OCI-LY7 (cell line): ENCODE results near the gene MTCP1. TPM values are rescaled to one million over a fixed set of nuclear protein-coding genes. Genes with fewer than 3 reads are reported as not detected.

Experiments
- BruUV-seq: library from RNA; stranded (reverse); fragments of 400-500 nt; replicated peaks from 2 replicates; lab custom pipeline; 2021; lab: Mats Ljungman, UMichigan
- CTCF ChIA-PET: fragments of 300-600 bp; sonication (Branson Sonifier 250); formaldehyde crosslinking; loops from one replicate; lab custom pipeline; 2022; ENCODE audit warnings: antibody characterized with exemption; ENCODE audit not compliant: unreplicated experiment; lab: Charles Lee
- POLR2A ChIA-PET: fragments of 300-600 bp; sonication (Branson Sonifier 250); formaldehyde crosslinking; loops from one replicate; lab custom pipeline; 2022; ENCODE audit warnings: antibody characterized with exemption; lab: Charles Lee
- DNase-seq: peaks from one replicate; pipeline ENCODE4 v3.0.0-alpha.2; 2015; ENCODE audit warnings: low spot score
- H2AFZ ChIP-seq: fragments of 200-600 bp; sonication (generic), shearing (Covaris generic); 2 replicates; pipeline ENCODE4 v1.6.1; 2014; ENCODE audit warnings: mild to moderate bottlenecking, antibody characterized with exemption, low read length, moderate library complexity
- H3K27ac ChIP-seq: fragments of 200-600 bp; sonication (generic); 2 replicates; pipeline ENCODE4 v1.5.1; 2014; ENCODE audit warnings: mixed run types, low read depth, mild to moderate bottlenecking, moderate library complexity, low read length, inconsistent platforms; ENCODE audit not compliant: poor library complexity, severe bottlenecking
- H3K36me3 ChIP-seq: fragments of 200-600 bp; sonication (generic); 2 replicates; pipeline ENCODE4 v1.6.1; 2014; ENCODE audit warnings: mild to moderate bottlenecking, antibody characterized with exemption, low read length, moderate library complexity, mixed read lengths; ENCODE audit not compliant: insufficient read depth
- H3K4me1 ChIP-seq: fragments of 200-600 bp; sonication (generic); 2 replicates; pipeline ENCODE4 v1.5.1; 2014; ENCODE audit warnings: mild to moderate bottlenecking, low read length; ENCODE audit not compliant: insufficient read depth, poor library complexity, severe bottlenecking
- H3K4me2 ChIP-seq: fragments of 200-600 bp; sonication (generic); 2 replicates; pipeline ENCODE4 v1.6.1; 2014; ENCODE audit warnings: mild to moderate bottlenecking, low read length
- H3K4me3 ChIP-seq: fragments of 200-600 bp; sonication (generic); 2 replicates; pipeline ENCODE4 v1.5.1; 2014; ENCODE audit warnings: mild to moderate bottlenecking, low read depth, low read length; ENCODE audit not compliant: poor library complexity, severe bottlenecking
- H3K79me2 ChIP-seq: fragments of 200-600 bp; sonication (generic); 2 replicates; pipeline ENCODE4 v1.6.1; 2016; ENCODE audit warnings: low read depth, mild to moderate bottlenecking, low read length, moderate library complexity, mixed read lengths; ENCODE audit not compliant: insufficient read depth
- H3K9me2 ChIP-seq: fragments of 200-600 bp; sonication (generic); 2 replicates; pipeline ENCODE4 v1.6.1; 2016; ENCODE audit warnings: mild to moderate bottlenecking, low read length, mixed read lengths; ENCODE audit not compliant: insufficient read depth
- H3K9me3 ChIP-seq: fragments of 200-600 bp; sonication (generic); 2 replicates; pipeline ENCODE4 v1.6.1; 2014; ENCODE audit warnings: mild to moderate bottlenecking, mixed run types, low read length, mixed read lengths
- H4K20me1 ChIP-seq: fragments of 200-600 bp; sonication (generic); 2 replicates; pipeline ENCODE4 v1.6.1; 2014; ENCODE audit warnings: mild to moderate bottlenecking, antibody characterized with exemption, low read length, moderate library complexity, mixed read lengths; ENCODE audit not compliant: insufficient read depth
- CTCF ChIP-seq: fragments of 200-600 bp; sonication (generic); conservative IDR thresholded peaks from 2 replicates; pipeline ENCODE4 v1.5.1; 2014; ENCODE audit warnings: mild to moderate bottlenecking, antibody characterized with exemption, low read length, moderate library complexity, mixed read lengths
- EZH2phosphoT487 ChIP-seq: fragments of 200-600 bp; sonication (generic); IDR thresholded peaks from 2 replicates; pipeline ENCODE4 v1.6.1; 2018; ENCODE audit warnings: low read depth, borderline replicate concordance, mild to moderate bottlenecking, mixed run types, antibody characterized with exemption, low read length, moderate library complexity, mixed read lengths
- intact Hi-C: fragments of 100-400 bp; cut with micrococcal nuclease; formaldehyde crosslinking; loops from one replicate; pipeline ENCODE4 v1.10.0; 2022; ENCODE audit not compliant: unreplicated experiment
- total RNA-seq, 2 experiments: library from RNA; depleted of rRNA in 1 of 2; stranded (reverse); fragments of >200 nt in 1 of 2; shearing (Covaris generic) in 1 of 2; gene quantifications; 2 replicates each; pipeline ENCODE4 v1.2.3, GENCODE V29; 2014 to 2022

The MTCP1 gene
- total RNA-seq, 2 experiments from 2014 or later, result 16.9 to 39.6 TPM

DNA sequence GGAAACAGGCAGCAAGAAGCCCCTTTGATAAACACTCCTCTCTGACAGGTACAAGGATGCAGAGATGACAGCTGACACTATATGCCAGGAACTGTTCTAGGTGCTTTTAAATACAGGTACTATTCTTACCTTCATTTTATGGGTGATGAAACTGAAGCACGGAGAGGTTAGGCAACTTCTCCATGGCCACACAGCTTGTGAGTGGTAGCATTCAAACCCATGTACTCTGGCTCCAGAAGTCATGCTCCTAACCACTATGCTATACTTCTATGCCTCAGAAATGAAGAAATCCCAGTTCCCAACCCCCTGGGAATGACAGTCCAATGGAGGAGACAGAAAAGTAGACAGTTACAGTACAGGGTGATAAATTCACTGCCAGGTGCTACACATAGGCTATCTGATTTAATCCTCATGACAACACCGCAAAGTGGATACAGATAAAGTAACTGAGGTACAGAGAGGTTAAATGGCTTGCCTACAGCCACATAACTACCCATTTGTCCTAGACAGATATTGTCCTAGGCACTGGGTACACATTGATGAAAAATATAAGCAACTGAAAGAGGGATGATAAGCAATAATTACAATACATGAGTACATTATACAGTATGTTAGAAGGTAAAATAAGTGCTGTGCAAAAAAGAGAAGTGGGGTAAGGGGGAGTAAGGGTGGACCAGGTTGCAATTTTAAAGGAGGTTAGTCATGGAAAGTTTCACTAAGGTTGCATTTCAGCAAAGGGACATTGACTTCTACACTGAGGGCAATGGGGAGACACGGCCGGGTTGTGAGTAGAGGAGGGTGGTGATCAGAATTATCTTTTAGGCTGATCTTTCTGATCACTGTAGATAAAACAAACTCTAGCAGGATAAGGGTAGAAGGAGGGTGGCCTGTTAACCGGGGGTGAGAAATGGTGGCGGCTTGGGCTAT lies 46.8 kb downstream of the MTCP1 start:
- no peaks in the 10 kb centered on the region for H3K9me3 ChIP-seq
- H3K4me3 ChIP-seq, result no peak overlapping the region
- ChIA-PET CTCF (no interaction called here), POLR2A (interaction anchor here (0.6 to 0.7 kb wide), 3 partner anchors 14 to 629 kb away, joined by 3 to 4 read pairs (median 3); no protein-coding TSS in a partner anchor)
- H3K4me2 ChIP-seq, result no peak overlapping the region
- H3K9me2 ChIP-seq, result no peaks in the 10 kb centered on the region
- H3K4me1 ChIP-seq, result peaks cover 9% of the 10 kb centered on the region
- no TSS peak for BruUV-seq
- no peak for DNase-seq
- no peaks in the 10 kb centered on the region for H4K20me1 ChIP-seq
- no peak overlapping the region for H2AFZ ChIP-seq
- TF ChIP-seq EZH2phosphoT487, result no peak
- no peak for TF ChIP-seq CTCF
- no peak overlapping the region for H3K27ac ChIP-seq
- H3K36me3 ChIP-seq, result no peaks in the 10 kb centered on the region
- H3K79me2 ChIP-seq, result peaks cover 18% of the 10 kb centered on the region; the same call in 1 of the 2 replicates
- intact Hi-C loops, result no loop called here

DNA sequence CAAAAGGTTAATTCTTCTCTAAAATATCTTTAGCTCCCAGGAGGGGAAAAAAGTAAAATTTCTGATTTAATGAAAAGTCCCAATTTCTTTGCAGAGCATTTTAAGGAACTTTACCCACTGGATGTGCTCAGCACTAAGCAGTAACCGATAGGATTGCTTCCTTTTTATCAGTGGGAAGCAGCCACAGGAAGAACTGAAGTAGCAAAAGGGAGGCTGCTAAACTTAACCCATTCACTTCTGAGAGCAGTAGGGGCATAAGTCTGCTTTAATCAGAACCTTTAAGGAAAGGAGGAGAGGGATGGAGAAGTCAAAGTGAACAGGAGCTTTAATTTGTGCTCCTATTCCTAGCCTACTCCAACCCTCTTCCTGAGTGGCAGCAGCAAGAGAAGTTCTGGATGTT lies 48.4 kb downstream of the MTCP1 start, which contains the start of gene F8:
F8 (minus strand) TSS at position 139 of the 400 bp plus-strand sequence. CDS start 171 bp downstream, outside the sequence.
- Histone ChIP-seq H3K4me2 (no peak within 1 kb of the TSS), H3K27ac (no peak within 1 kb of the TSS), H3K4me3 (no peak within 1 kb of the TSS), H3K9me3 (no peaks in the 10 kb centered on the region), H4K20me1 (no peaks in the 10 kb centered on the region), H3K4me1 (no peaks in the 10 kb centered on the region), H2AFZ (no peak within 1 kb of the TSS), H3K36me3 (no peaks in the 10 kb centered on the region), H3K9me2 (no peaks in the 10 kb centered on the region), H3K79me2 (peaks cover 2% of the 10 kb centered on the region; the same call in 1 of the 2 replicates)
- TF ChIP-seq EZH2phosphoT487, result no peak
- TF ChIP-seq CTCF, result no peak
- no peak for DNase-seq
- CTCF ChIA-PET, result no interaction called here
- no TSS peak for BruUV-seq
- POLR2A ChIA-PET, result interaction anchor here (0.6 kb wide), 1 partner anchor 47 kb away, joined by 3 read pairs; no protein-coding TSS in a partner anchor
- intact Hi-C loops, result no loop called here
